ENCODE results near the gene EDRF1.
"Not testable (repeated sequence)": the region's sequence is repeated elsewhere in the genome, so short reads cannot be mapped to it uniquely, and the experiment has no call there.

Gene EDRF1

DNA sequence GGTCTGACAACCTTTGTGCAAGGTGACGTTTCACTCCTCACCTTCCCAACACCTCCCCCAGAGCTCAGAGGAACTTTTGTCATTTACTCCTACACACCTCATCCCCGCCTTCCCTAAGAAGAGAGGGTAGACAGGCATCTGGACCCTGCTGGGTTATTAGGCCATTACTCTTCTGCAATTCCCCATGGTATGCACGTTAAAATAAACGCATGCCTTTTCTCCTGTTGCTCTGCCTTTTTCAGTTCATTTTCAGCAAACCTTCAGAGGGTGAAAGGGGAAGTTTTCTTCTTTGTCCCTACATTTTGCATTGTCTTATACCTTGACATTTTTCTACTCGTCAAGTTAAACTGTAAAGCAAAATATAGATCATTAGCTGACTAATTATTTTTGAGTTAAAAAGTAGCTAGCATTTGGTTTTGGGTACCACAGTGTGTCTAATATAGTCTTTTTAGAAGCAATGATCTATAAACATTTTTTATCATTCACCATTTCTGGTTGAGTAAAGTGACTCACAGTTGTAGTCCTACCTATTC, 10.5 kb upstream of the EDRF1 start:
- DNase-seq (ENCODE audit: low spot score): no peak

GRCh38 chr10:125709553-125710474, 9.7 kb upstream of the EDRF1 start:
- no peak for DNase-seq (ENCODE audit: low spot score)

- DNase-seq (ENCODE audit: low spot score): no peak
These were observed 8.3 kb upstream of the EDRF1 start for GRCh38 chr10:125711110-125711750.

DNA sequence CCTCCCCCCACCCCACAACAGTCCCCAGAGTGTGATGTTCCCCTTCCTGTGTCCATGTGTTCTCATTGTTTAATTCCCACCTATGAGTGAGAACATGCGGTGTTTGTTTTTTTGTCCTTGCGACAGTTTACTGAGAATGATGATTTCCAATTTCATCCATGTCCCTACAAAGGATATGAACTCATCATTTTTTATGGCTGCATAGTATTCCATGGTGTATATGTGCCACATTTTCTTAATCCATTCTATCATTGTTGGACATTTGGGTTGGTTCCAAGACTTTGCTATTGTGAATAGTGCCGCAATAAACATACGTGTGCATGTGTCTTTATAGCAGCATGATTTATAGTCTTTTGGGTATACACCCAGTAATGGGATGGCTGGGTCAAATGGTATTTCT, 4.8 kb upstream of the EDRF1 start:
- DNase-seq (ENCODE audit: low spot score): not testable (repeated sequence)

DNA sequence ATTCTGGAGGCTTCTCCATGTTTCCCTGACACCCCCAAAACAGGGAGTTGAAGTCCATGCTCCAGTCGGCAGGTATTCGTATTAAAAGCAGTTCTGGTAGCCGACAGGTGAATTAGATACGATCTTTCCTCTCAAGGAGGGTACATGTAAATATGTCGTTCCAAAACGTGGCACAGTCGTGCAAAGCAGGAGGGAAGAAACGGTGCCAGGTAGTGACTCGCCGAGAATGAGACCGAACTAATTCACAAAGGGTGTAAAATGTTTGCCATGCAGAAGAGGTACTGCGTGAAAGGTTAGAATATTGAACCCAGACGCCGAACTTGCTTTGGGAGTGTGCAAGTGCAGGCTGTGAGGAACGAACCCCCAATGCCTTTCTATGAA, 483 bp downstream of the EDRF1 start:
- DNase-seq (ENCODE audit: low spot score): no peak

DNA sequence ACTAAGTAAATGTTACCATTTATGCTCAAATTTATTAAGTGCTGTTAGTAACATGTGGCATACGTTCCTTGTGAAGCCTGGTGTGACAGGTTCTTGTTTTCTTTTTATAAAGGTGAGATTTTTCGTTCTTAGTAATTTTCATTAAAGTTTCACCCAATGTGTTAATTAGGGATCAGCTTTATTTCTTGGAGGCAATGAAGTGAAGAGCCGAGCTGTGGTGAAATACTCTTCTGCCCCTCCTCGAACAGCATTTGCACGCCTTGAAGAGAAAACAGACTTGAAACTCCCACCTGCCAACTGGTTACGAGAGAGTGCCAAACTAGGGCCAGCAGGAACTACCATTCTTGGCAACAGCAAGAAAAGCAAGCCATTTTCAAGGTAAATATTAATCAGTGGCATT, 1.5 kb downstream of the EDRF1 start:
- DNase-seq (ENCODE audit: low spot score): no peak

DNA sequence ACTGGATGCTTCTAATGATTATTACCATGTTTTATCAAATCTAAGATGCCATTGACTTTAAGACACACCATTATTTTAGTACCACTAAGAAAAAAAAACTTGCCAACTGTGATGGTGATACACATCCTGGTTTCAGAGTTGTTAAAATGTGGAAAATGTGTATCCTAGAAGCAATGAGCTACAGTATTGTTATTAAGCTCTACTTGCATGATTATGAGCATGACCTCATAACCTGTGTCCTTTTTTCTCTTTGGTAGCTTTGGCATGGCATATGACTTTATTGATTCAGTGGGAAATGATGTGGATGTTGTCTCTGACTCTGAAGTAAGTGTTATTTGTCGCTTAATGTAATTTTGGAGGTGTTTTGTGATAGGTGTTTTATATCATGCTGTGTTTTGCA, 3.3 kb downstream of the EDRF1 start:
- DNase-seq (ENCODE audit: low spot score): no peak

DNA sequence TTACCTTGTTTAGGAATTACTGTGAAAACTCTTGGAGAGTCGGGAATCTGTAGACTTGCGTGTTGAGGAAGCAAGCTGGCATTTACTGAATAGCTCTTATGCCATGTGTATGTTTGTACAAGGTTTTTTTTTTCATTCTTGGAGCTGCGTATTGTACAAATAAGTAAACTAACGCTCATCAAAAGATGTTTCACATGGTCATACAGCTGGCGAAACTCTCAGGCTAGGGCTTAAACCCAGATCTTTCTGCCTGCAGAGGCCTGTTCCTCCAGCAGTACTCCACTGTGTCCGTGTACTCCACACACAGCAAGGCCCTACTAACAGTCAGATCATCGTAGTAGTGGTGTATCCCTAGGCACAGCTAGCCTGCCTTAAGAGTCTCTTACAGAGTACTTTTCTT, 7.4 kb downstream of the EDRF1 start:
- no peak for DNase-seq (ENCODE audit: low spot score)

- DNase-seq (ENCODE audit: low spot score): no peak
These were observed 7.9 kb downstream of the EDRF1 start for GRCh38 chr10:125727436-125727835.

GRCh38 chr10:125734148-125734547, 14.6 kb downstream of the EDRF1 start:
- no peak for DNase-seq (ENCODE audit: low spot score)

DNA sequence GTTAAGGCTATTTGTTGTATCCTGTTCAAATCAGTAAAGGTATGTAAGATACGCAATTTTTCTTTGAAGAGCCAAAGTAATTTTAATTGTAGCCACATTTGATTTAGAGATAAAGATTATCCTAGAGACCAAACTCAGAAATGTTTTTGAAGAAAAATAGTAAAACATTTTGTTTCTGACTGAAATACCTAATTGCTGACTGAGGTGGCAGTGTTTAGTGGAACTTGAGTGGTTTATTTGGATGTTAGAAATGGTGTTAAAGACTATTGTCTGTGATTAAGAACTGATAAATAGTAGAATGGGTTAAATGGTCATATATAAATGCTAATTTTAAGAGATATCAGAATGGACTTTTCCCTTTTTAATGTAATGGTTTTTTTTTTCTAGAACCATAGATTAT, 15.3 kb downstream of the EDRF1 start:
- DNase-seq (ENCODE audit: low spot score): no peak

GRCh38 chr10:125738206-125738605, 18.7 kb downstream of the EDRF1 start:
- no peak for DNase-seq (ENCODE audit: low spot score)

- DNase-seq (ENCODE audit: low spot score): no peak
These were observed 20.6 kb downstream of the EDRF1 start for GRCh38 chr10:125739994-125740679.

- DNase-seq (ENCODE audit: low spot score): no peak
These were observed 23.0 kb downstream of the EDRF1 start for GRCh38 chr10:125742465-125742864.

GRCh38 chr10:125744909-125745308, 25.4 kb downstream of the EDRF1 start:
- DNase-seq (ENCODE audit: low spot score): no peak

DNA sequence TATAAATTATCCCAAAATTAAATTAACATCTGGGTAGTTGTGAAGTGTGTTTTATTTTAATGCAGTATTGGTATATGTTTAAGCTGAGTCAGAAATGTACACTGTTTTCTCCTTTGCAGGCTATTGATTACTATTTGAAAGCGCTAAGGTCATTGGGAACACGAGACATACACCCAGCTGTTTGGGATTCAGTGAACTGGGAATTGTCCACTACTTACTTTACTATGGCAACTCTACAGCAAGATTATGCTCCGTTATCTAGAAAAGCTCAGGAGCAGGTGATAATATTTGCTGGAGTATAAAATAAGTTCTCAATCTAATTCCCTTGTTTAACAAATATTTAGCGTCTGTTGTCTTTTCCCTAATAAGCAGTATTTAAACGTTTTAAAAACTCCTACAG, 27.9 kb downstream of the EDRF1 start:
- no peak for DNase-seq (ENCODE audit: low spot score)

DNA sequence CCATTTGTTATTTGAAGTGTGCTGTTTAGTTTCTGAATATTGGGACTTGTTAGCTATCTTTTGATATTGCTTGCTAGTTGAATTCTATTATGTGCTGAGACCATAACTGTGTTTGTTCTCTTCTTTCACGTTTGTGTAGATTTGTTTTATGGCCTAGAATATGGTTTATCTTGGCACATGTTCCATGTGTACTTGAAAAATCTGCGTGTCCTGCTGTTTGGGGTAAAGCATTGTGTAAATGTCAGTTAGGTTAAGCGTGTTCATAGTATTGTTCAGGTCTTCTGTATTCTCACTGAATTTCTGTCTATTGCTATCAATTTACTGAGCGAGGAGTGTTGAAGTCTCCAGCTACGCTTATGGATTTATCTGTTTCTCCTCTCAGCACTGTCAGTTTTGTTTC, 36.7 kb downstream of the EDRF1 start:
- no peak for DNase-seq (ENCODE audit: low spot score)

DNA sequence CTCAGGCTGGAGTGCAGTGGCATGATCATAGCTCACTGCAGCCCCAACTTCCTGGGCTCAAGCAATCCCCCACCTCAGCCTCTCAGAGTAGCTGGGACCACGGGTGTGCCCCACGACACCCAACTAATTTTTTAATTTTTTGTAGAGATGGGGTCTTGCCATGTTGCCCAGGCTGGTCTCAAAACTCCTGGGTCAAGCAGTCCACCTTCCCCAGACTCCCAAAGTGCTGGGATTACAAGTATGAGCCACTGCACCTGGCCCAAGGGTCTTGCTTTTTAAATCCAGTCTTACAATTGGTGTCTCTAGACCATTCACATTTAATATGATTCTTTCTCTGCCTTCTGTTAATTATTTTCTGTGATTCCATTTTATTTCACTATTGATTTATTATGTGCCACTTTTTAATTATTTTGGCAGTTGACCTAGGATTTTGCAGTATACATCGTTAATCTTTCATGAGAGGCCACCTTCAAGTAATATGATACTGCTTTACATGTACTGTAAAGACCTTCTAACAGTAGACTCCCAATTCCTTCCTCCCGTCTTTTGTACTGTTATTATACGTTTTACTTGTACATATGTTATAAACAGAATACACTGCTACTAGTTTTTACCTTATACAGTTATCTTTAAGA, 37.5 kb downstream of the EDRF1 start:
- no peak for DNase-seq (ENCODE audit: low spot score)

- DNase-seq (ENCODE audit: low spot score): no peak
These were observed 38.2 kb downstream of the EDRF1 start for GRCh38 chr10:125757742-125758141.

DNA sequence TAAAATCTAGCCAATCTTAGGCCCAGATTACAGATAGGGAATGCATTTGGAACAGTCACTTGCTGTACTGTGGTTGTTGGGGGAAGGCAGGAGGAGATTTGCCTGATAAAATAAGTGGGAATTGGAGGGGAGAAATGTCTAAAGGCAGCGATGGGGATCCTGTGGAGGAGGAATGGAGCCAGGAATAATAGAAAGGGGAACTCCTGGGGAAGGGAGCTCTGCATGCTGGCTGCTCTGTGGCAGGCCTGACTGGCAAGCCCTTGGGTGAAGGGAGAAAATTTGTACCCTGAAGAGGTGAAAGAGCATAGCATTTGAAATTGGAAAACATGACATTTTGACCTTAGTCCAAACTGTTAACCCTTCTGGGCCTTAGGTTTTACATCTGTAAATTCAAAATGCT, 42.5 kb downstream of the EDRF1 start:
- no peak for DNase-seq (ENCODE audit: low spot score)

GRCh38 chr10:125762692-125763648, 43.5 kb downstream of the EDRF1 start:
- DNase-seq (ENCODE audit: low spot score): no peak
